ENCODE results near the gene BSPRY. TPM values are rescaled to one million over a fixed set of nuclear protein-coding genes. Genes with fewer than 3 reads are reported as not detected.
"Not testable (repeated sequence)": the region's sequence is repeated elsewhere in the genome, so short reads cannot be mapped to it uniquely, and the experiment has no call there.

Gene BSPRY
- total RNA-seq, 1 donor from 2014 or later = 0.22 TPM

GRCh38 chr9:113386571-113387393 is 37.4 kb downstream of the BSPRY start:
- DNase-seq (ENCODE audit: low spot score) = no peak
- intact Hi-C loops (cut with DNase I) = loop anchor here (5.0 kb wide), 1 partner anchor 39 kb away; the partner anchor contains the start of gene BSPRY
- no peak for ATAC-seq

GRCh38 chr9:113387560-113388230 is 38.4 kb downstream of the BSPRY start:
- intact Hi-C loops (cut with DNase I) = loop anchor here (5.0 kb wide), 1 partner anchor 40 kb away; the partner anchor contains the start of gene BSPRY
- ATAC-seq = no peak
- DNase-seq (ENCODE audit: low spot score) = no peak

GRCh38 chr9:113388833-113389232 is 39.5 kb downstream of the BSPRY start:
- no peak for DNase-seq (ENCODE audit: low spot score)
- no peak for ATAC-seq
- intact Hi-C loops (cut with DNase I) = loop anchor here (5.0 kb wide), 1 partner anchor 42 kb away; the partner anchor contains the start of gene BSPRY

GRCh38 chr9:113389451-113389850 is 40.1 kb downstream of the BSPRY start:
- ATAC-seq (no peak), DNase-seq (ENCODE audit: low spot score) (no peak)
- intact Hi-C loops (cut with DNase I) = loop anchor here (5.0 kb wide), 1 partner anchor 42 kb away; the partner anchor contains the start of gene BSPRY

- intact Hi-C loops (cut with DNase I) = no loop called here
- DNase-seq (ENCODE audit: low spot score) = no peak
- ATAC-seq = no peak
Measured at GRCh38 chr9:113390192-113390960, 41.0 kb downstream of the BSPRY start.

GRCh38 chr9:113391917-113392316 is 42.6 kb downstream of the BSPRY start:
- DNase-seq (ENCODE audit: low spot score) (no peak), ATAC-seq (no peak)
- intact Hi-C loops (cut with DNase I) = no loop called here

GRCh38 chr9:113393281-113393680 is 43.9 kb downstream of the BSPRY start:
- DNase-seq (ENCODE audit: low spot score) (no peak), ATAC-seq (peak; percentile 61)
- intact Hi-C loops (cut with DNase I) = no loop called here

- DNase-seq (ENCODE audit: low spot score) = no peak
- intact Hi-C loops (cut with DNase I) = no loop called here
- no peak for ATAC-seq
Measured at GRCh38 chr9:113395000-113395861, 45.9 kb downstream of the BSPRY start.

GRCh38 chr9:113397203-113397631 is 47.9 kb downstream of the BSPRY start:
- ATAC-seq = no peak
- intact Hi-C loops (cut with DNase I) = no loop called here
- no peak for DNase-seq (ENCODE audit: low spot score)

GRCh38 chr9:113398796-113399195 is 49.5 kb downstream of the BSPRY start:
- intact Hi-C loops (cut with DNase I) = loop anchor here (2.0 kb wide), 1 partner anchor 122 kb away; no protein-coding TSS in a partner anchor
- DNase-seq (ENCODE audit: low spot score) = no peak
- ATAC-seq = no peak

GRCh38 chr9:113399646-113400200 is 50.4 kb downstream of the BSPRY start:
- intact Hi-C loops (cut with DNase I) = loop anchor here (2.0 kb wide), 1 partner anchor 123 kb away; no protein-coding TSS in a partner anchor
- DNase-seq (ENCODE audit: low spot score) = no peak
- no peak for ATAC-seq

- DNase-seq (ENCODE audit: low spot score) = peak; percentile 100
- peak; percentile 100 for ATAC-seq
- intact Hi-C loops (cut with DNase I) = no loop called here
Measured at GRCh38 chr9:113401027-113401792, 51.9 kb downstream of the BSPRY start, which contains the start of gene ALAD. Gene ALAD (minus strand): TSS chr9:113401284. CDS start chr9:113393559, 7,725 bp downstream.

GRCh38 chr9:113403646-113404045 is 54.3 kb downstream of the BSPRY start:
- intact Hi-C loops (cut with DNase I) = no loop called here
- ATAC-seq (no peak), DNase-seq (ENCODE audit: low spot score) (no peak)

GRCh38 chr9:113406353-113406752 is 57.0 kb downstream of the BSPRY start:
- ATAC-seq; intact Hi-C loops (cut with DNase I); DNase-seq (ENCODE audit: low spot score): not testable (repeated sequence)

- ATAC-seq; intact Hi-C loops (cut with DNase I); DNase-seq (ENCODE audit: low spot score): not testable (repeated sequence)
Measured at GRCh38 chr9:113406873-113407511, 57.7 kb downstream of the BSPRY start.

- intact Hi-C loops (cut with DNase I) = no loop called here
- ATAC-seq (no peak), DNase-seq (ENCODE audit: low spot score) (no peak)
Measured at GRCh38 chr9:113409481-113409880, 60.1 kb downstream of the BSPRY start.

GRCh38 chr9:113409883-113410206 is 60.5 kb downstream of the BSPRY start:
- DNase-seq (ENCODE audit: low spot score) = no peak
- ATAC-seq = no peak
- intact Hi-C loops (cut with DNase I) = no loop called here
